ENCODE results near the gene CRYBB3.

CRYBB3 gene

DNA sequence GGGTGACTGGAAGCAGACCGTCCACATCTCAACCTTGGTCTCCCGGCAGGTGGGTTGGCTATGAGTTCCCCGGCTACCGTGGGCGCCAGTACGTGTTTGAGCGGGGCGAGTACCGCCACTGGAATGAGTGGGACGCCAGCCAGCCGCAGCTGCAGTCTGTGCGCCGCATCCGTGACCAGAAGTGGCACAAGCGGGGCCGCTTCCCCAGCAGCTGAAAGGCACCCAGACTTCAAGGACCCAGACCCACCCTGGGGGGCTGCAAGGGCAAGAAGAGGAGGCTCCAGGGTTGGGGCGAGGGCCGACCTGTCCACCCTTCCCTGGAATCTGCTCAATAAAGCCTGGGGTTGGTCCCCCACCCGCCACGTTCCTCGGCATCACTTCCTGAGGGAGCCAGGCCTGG is 7.3 kb downstream of the CRYBB3 start:
- TF ChIP-seq, protein P1, sequence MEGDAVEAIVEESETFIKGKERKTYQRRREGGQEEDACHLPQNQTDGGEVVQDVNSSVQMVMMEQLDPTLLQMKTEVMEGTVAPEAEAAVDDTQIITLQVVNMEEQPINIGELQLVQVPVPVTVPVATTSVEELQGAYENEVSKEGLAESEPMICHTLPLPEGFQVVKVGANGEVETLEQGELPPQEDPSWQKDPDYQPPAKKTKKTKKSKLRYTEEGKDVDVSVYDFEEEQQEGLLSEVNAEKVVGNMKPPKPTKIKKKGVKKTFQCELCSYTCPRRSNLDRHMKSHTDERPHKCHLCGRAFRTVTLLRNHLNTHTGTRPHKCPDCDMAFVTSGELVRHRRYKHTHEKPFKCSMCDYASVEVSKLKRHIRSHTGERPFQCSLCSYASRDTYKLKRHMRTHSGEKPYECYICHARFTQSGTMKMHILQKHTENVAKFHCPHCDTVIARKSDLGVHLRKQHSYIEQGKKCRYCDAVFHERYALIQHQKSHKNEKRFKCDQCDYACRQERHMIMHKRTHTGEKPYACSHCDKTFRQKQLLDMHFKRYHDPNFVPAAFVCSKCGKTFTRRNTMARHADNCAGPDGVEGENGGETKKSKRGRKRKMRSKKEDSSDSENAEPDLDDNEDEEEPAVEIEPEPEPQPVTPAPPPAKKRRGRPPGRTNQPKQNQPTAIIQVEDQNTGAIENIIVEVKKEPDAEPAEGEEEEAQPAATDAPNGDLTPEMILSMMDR (IDR thresholded peaks at IDR 0.05; ENCODE audit: low read depth, low read length, missing control alignments), result no peak
- no peak for DNase-seq (ENCODE audit: low read depth)
- H3K4me3 ChIP-seq (ENCODE audit: low read depth, low read length), result no peak overlapping the region

DNA sequence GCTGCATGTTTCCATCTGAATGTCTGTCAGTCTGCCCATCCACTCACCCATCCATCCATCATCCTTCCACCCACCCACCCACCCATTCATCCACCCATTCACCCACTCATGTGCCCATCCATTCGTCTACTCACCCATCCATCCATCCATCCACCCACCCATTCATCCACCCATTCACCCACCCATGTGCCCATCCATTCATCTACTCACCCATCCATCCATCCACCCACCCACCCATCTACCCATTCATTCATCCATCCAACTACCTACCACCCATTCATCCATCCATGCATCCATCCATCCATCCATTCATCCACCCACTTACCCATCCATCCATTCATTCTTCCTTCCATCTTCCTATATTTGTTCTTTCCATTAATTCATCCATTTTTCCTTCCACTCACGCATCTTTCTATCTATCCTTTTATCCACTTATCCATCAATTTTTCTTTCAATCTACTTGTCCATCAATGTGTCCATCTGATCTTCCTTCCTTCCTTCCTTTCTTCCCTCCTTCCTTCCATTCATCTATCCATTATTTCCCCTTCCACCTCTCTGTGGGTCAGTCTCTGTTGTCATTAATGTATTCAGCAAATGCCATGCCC is 8.0 kb downstream of the CRYBB3 start:
- DNase-seq (ENCODE audit: low read depth), result no peak
- TF ChIP-seq, protein P1 (IDR thresholded peaks at IDR 0.05; ENCODE audit: low read depth, low read length, missing control alignments), result no peak
- H3K4me3 ChIP-seq (ENCODE audit: low read depth, low read length), result no peak overlapping the region

GRCh38 chr22:25208328-25208727 is 8.7 kb downstream of the CRYBB3 start:
- DNase-seq (ENCODE audit: low read depth), result no peak
- H3K4me3 ChIP-seq (ENCODE audit: low read depth, low read length), result no peak overlapping the region
- TF ChIP-seq, protein P1 (IDR thresholded peaks at IDR 0.05; ENCODE audit: low read depth, low read length, missing control alignments), result no peak

GRCh38 chr22:25208743-25209505 is 9.3 kb downstream of the CRYBB3 start:
- no peak for DNase-seq (ENCODE audit: low read depth)
- TF ChIP-seq, protein P1 (IDR thresholded peaks at IDR 0.05; ENCODE audit: low read depth, low read length, missing control alignments), result no peak
- H3K4me3 ChIP-seq (ENCODE audit: low read depth, low read length), result no peak overlapping the region

DNA sequence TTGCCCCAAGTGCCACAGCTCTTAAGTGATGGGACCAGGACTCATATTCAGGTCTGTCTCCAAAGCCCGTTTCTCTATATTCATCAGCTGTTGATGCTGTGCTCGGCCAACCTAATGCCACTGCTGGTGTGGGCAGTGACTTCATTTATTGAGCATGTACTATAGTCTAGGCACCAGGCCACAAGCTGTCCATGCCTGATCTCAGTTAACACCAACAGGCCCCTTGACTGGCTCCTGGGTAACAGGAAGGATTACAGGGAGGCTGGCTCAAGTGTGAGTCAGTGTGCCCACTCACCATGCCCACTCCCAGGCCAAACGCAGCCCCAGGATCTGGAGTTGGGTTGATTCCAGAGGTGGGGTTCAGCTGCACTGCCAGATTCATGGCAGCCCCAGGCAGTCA is 11.1 kb downstream of the CRYBB3 start:
- DNase-seq (ENCODE audit: low read depth), result no peak
- no peak overlapping the region for H3K4me3 ChIP-seq (ENCODE audit: low read depth, low read length)
- TF ChIP-seq, protein P1 (IDR thresholded peaks at IDR 0.05; ENCODE audit: low read depth, low read length, missing control alignments), result no peak

GRCh38 chr22:25212337-25212736 is 12.7 kb downstream of the CRYBB3 start:
- DNase-seq (ENCODE audit: low read depth), result no peak
- TF ChIP-seq, protein P1 (IDR thresholded peaks at IDR 0.05; ENCODE audit: low read depth, low read length, missing control alignments), result no peak
- H3K4me3 ChIP-seq (ENCODE audit: low read depth, low read length), result no peak overlapping the region

GRCh38 chr22:25213221-25213620 is 13.6 kb downstream of the CRYBB3 start:
- DNase-seq (ENCODE audit: low read depth), result no peak
- TF ChIP-seq, protein P1 (IDR thresholded peaks at IDR 0.05; ENCODE audit: low read depth, low read length, missing control alignments), result no peak
- no peak overlapping the region for H3K4me3 ChIP-seq (ENCODE audit: low read depth, low read length)
